ENCODE results near the gene IL6.

GRCh38 chr7:22681852-22682657 is 44.9 kb upstream of the IL6 start:
- TF ChIP-seq CTCF (IDR thresholded peaks at IDR 0.05 in 8 of 11, conservative IDR thresholded peaks at IDR 0.05 in 3 of 11) (no peak), POLR2A (IDR thresholded peaks at IDR 0.05) (no peak), POLR2AphosphoS5 (IDR thresholded peaks at IDR 0.05) (no peak)

All from spleen (tissue), 7 donors.